ENCODE measurements around the gene SORL1. TPM values are rescaled to one million over a fixed set of nuclear protein-coding genes. Genes with fewer than 3 reads are reported as not detected.

The SORL1 gene
- polyA plus RNA-seq, 3 donors, result 52.5 to 61.9 (median 59.4) TPM

- peak; percentile 35 to 72 (median 60) for DNase-seq
- no peaks in the 10 kb centered on the region for H3K27me3 Mint-ChIP-seq (ENCODE audit: low read depth in 3 of 3)
- H3K9me3 ChIP-seq (replicated peaks in 1 of 2; ENCODE audit: control insufficient read depth in 1 of 2, insufficient read depth in 1 of 2, low read length in 2 of 2), result no peaks in the 10 kb centered on the region
- peaks cover 79% of the 10 kb centered on the region for H4K20me1 ChIP-seq (ENCODE audit: insufficient read depth, low read length)
- H3K4me1 ChIP-seq (ENCODE audit: control insufficient read depth in 1 of 2, insufficient read depth in 2 of 2, low read length in 2 of 2), result peaks cover 55 to 63% of the 10 kb centered on the region in 2 donors
- no peak overlapping the region for H3K9ac ChIP-seq (ENCODE audit: insufficient read depth, low read length, poor library complexity, severe bottlenecking)
- peaks cover 14% of the 10 kb centered on the region for H3K79me2 ChIP-seq (ENCODE audit: insufficient read depth, low read length)
- peak overlapping the region in 1 of 2 donors; percentile 68 for H3K27ac ChIP-seq (ENCODE audit: low read depth in 1 of 2, low read length in 2 of 2)
- H3K4me3 ChIP-seq (replicated peaks in 1 of 3; ENCODE audit: low read depth in 2 of 3, low read length in 3 of 3), result no peak overlapping the region
- 0% methylated on average over 1 of the region's 10 CpGs for WGBS (ENCODE audit: insufficient coverage)
- no peak overlapping the region for H3K4me2 ChIP-seq (replicated peaks; ENCODE audit: extremely low read depth, low read length, poor library complexity, severe bottlenecking)
- peaks cover 50 to 90% of the 10 kb centered on the region in 2 donors for H3K36me3 ChIP-seq (replicated peaks in 1 of 2; ENCODE audit: control insufficient read depth in 1 of 2, insufficient read depth in 2 of 2, low read length in 2 of 2)
- H3K4me3 Mint-ChIP-seq, result no peak overlapping the region
- H3K4me1 Mint-ChIP-seq, result peaks cover 73% of the 10 kb centered on the region
- no peak overlapping the region for H2AFZ ChIP-seq (ENCODE audit: insufficient read depth, low read depth, low read length, poor library complexity, severe bottlenecking)
- no peaks in the 10 kb centered on the region for H3K27me3 ChIP-seq (ENCODE audit: control insufficient read depth in 2 of 2, insufficient read depth in 2 of 2, low read length in 2 of 2)
- no peak for TF ChIP-seq CTCF (IDR thresholded peaks at IDR 0.05)
- H3K9me3 Mint-ChIP-seq, result peaks cover 0 to 5% (median 3%) of the 10 kb centered on the region in 7 donors
- H3K36me3 Mint-ChIP-seq, result peaks cover 88 to 95% of the 10 kb centered on the region in 2 donors
- intact Hi-C loops (cut with micrococcal nuclease), result loop anchor here (5.0 kb wide), 2 partner anchors 126 to 161 kb away; partner anchors contain the start of genes SORL1 (in 1 of the 2) and SORL1-AS1 (in 1 of the 2)
- peak overlapping the region; percentile 51 to 90 (median 81) for H3K27ac Mint-ChIP-seq
Measured at GRCh38 chr11:121578251-121578976, 126.3 kb downstream of the SORL1 start.

- H3K27ac ChIP-seq (ENCODE audit: low read depth in 1 of 2, low read length in 2 of 2), result no peak overlapping the region
- Mint-ChIP-seq H3K4me1 (peaks cover 59% of the 10 kb centered on the region), H3K27ac (peak overlapping the region in 2 of 7 donors; percentile 4 to 74), H3K9me3 (peaks cover 0 to 5% (median 3%) of the 10 kb centered on the region in 7 donors), H3K27me3 (ENCODE audit: low read depth in 3 of 3) (no peaks in the 10 kb centered on the region), H3K36me3 (peaks cover 89 to 96% of the 10 kb centered on the region in 2 donors), H3K4me3 (no peak overlapping the region)
- no peak overlapping the region for H3K9ac ChIP-seq (ENCODE audit: insufficient read depth, low read length, poor library complexity, severe bottlenecking)
- DNase-seq, result no peak
- H3K4me2 ChIP-seq (replicated peaks; ENCODE audit: extremely low read depth, low read length, poor library complexity, severe bottlenecking), result no peak overlapping the region
- H2AFZ ChIP-seq (ENCODE audit: insufficient read depth, low read depth, low read length, poor library complexity, severe bottlenecking), result no peak overlapping the region
- peaks cover 78% of the 10 kb centered on the region for H4K20me1 ChIP-seq (ENCODE audit: insufficient read depth, low read length)
- no peak for TF ChIP-seq CTCF (IDR thresholded peaks at IDR 0.05)
- no peaks in the 10 kb centered on the region for H3K9me3 ChIP-seq (replicated peaks in 1 of 2; ENCODE audit: control insufficient read depth in 1 of 2, insufficient read depth in 1 of 2, low read length in 2 of 2)
- WGBS (ENCODE audit: insufficient coverage), result 100% methylated on average over 1 of the region's 4 CpGs
- peaks cover 65 to 95% of the 10 kb centered on the region in 2 donors for H3K36me3 ChIP-seq (replicated peaks in 1 of 2; ENCODE audit: control insufficient read depth in 1 of 2, insufficient read depth in 2 of 2, low read length in 2 of 2)
- intact Hi-C loops (cut with micrococcal nuclease), result no loop called here
- H3K4me1 ChIP-seq (ENCODE audit: control insufficient read depth in 1 of 2, insufficient read depth in 2 of 2, low read length in 2 of 2), result peaks cover 45 to 51% of the 10 kb centered on the region in 2 donors
- no peak overlapping the region for H3K4me3 ChIP-seq (replicated peaks in 1 of 3; ENCODE audit: low read depth in 2 of 3, low read length in 3 of 3)
- no peaks in the 10 kb centered on the region for H3K27me3 ChIP-seq (ENCODE audit: control insufficient read depth in 2 of 2, insufficient read depth in 2 of 2, low read length in 2 of 2)
- H3K79me2 ChIP-seq (ENCODE audit: insufficient read depth, low read length), result peaks cover 14% of the 10 kb centered on the region
Measured at GRCh38 chr11:121580154-121580553, 128.0 kb downstream of the SORL1 start.

Data from CD14-positive monocyte (primary cell).